Measurements from ENCODE around the gene MS4A6E. TPM values are rescaled to one million over a fixed set of nuclear protein-coding genes. Genes with fewer than 3 reads are reported as not detected.
"Not testable (repeated sequence)": the region's sequence is repeated elsewhere in the genome, so short reads cannot be mapped to it uniquely, and the experiment has no call there.

The MS4A6E gene
- total RNA-seq, 4 donors from 2014 or later = not detected

DNA sequence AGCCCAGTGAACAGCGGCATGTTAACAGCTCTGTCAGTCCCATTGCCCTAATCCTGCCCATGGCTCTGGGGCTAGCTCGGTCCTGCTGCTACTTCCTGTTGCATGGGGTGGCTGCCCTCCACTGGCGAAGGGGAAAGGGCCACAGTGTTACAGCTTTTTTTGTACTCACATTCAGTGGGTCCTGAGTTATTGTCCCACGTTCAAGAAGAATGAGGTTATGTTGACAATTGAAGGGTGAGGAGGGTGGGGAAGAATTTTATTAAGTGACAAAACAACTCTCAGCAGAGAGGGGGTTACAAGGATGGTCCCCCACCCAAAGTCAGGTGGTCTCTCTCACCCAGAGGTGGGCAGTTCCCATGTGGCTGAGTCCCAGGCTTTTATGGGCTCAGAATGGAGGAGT lies 33.6 kb downstream of the MS4A6E start:
- no peak for DNase-seq
- Histone ChIP-seq H3K4me3 (no peak overlapping the region), H3K4me1 (no peaks in the 10 kb centered on the region), H3K9me3 (no peaks in the 10 kb centered on the region), H3K36me3 (no peaks in the 10 kb centered on the region), H3K27me3 (no peaks in the 10 kb centered on the region), H3K27ac (no peak overlapping the region)
- intact Hi-C loops (cut with DNase I; ENCODE audit: low total_unique reads) = no loop called here
- TF ChIP-seq POLR2A (IDR thresholded peaks at IDR 0.05) = no peak
- TF ChIP-seq, protein P1, sequence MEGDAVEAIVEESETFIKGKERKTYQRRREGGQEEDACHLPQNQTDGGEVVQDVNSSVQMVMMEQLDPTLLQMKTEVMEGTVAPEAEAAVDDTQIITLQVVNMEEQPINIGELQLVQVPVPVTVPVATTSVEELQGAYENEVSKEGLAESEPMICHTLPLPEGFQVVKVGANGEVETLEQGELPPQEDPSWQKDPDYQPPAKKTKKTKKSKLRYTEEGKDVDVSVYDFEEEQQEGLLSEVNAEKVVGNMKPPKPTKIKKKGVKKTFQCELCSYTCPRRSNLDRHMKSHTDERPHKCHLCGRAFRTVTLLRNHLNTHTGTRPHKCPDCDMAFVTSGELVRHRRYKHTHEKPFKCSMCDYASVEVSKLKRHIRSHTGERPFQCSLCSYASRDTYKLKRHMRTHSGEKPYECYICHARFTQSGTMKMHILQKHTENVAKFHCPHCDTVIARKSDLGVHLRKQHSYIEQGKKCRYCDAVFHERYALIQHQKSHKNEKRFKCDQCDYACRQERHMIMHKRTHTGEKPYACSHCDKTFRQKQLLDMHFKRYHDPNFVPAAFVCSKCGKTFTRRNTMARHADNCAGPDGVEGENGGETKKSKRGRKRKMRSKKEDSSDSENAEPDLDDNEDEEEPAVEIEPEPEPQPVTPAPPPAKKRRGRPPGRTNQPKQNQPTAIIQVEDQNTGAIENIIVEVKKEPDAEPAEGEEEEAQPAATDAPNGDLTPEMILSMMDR (IDR thresholded peaks at IDR 0.05) = no peak

GRCh38 chr11:60362241-60362640 lies 35.2 kb downstream of the MS4A6E start:
- H3K4me1 ChIP-seq = no peaks in the 10 kb centered on the region
- H3K27ac ChIP-seq = no peak overlapping the region
- H3K27me3 ChIP-seq = no peaks in the 10 kb centered on the region
- no peaks in the 10 kb centered on the region for H3K36me3 ChIP-seq
- TF ChIP-seq POLR2A (IDR thresholded peaks at IDR 0.05) = no peak
- TF ChIP-seq, protein P1 (IDR thresholded peaks at IDR 0.05) = no peak
- H3K9me3 ChIP-seq = no peaks in the 10 kb centered on the region
- no peak overlapping the region for H3K4me3 ChIP-seq
- DNase-seq = no peak
- intact Hi-C loops (cut with DNase I; ENCODE audit: low total_unique reads) = no loop called here

DNA sequence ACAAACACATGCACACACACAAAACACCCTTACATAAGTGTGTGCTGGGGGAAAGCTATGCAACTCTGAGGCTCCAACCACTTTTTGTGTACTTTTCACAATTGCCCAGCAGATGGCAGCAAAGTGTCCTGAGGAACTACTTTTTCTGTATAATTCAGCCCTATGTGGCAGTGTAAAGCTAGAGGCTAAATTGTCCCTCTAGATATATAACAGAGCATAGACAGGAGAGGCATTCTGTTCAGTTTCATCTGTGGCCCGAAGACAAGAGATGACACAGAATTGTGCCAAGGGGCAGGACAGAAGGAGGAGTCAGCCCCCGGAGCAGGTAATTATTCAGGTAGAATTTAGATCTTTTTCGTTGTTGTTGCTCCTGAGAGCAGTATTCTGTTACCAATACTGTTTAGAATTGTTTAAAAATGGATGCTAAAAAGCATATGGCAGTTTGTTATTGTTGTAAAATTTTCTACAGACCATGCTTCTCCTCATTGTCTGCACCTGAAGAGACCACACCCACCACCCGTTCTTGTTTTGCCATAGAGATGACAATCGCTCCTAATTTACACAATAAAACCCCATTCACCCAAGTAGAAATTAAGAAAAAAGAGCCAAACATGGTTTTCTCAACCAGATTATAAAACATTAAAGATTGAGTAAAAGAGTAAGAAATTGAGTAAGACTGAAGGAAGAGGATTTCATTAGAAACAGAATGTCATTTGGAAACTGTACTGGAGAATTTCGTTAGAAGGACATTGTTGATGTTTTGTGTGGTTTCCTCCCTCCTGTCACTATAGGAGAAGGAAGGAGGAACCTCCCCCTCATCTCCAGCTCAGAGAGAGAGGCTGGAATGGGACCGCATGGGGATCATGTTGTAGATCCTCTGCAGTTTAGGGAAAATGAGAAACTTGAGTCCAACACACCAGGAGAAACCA lies 36.8 kb downstream of the MS4A6E start:
- no peak overlapping the region for H3K4me3 ChIP-seq
- no peak for TF ChIP-seq POLR2A (IDR thresholded peaks at IDR 0.05)
- TF ChIP-seq, protein P1 (IDR thresholded peaks at IDR 0.05) = peak; percentile 37 to 61 (median 52)
- H3K36me3 ChIP-seq = no peaks in the 10 kb centered on the region
- no peak overlapping the region for H3K27ac ChIP-seq
- no peaks in the 10 kb centered on the region for H3K4me1 ChIP-seq
- DNase-seq = peak; percentile 13 to 17
- intact Hi-C loops (cut with DNase I; ENCODE audit: low total_unique reads) = no loop called here
- H3K9me3 ChIP-seq = no peaks in the 10 kb centered on the region
- H3K27me3 ChIP-seq = no peaks in the 10 kb centered on the region

DNA sequence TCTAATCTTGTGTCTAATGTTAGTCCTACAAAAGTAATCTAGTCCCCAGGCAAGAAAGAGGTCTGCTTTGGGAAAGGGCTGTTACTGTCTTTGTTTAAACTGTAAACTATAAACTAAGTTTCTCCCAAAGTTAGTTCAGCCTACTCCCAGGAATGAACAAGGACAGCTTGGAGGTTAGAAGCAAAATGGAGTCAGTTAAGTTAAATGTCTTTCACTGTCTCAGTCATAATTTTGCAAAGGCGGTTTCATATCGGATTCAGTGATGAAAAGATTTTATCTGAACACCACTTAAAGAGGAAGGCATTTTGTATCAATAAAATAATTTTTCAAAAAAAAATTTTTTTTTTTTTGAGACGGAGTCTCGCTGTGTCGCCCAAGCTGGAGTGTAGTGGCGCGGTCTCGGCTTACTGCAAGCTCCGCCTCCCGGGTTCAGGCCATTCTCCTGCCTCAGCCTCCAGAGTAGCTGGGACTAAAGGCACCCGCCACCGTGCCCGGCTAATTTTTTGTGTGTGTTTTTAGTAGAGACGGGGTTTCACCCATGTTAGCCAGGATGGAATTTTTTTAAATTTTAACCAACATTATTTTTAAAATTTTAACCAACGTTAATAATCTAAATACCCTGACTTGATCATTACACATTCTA lies 39.3 kb downstream of the MS4A6E start:
- H3K4me3 ChIP-seq; intact Hi-C loops (cut with DNase I; ENCODE audit: low total_unique reads); H3K4me1 ChIP-seq; H3K36me3 ChIP-seq; H3K27me3 ChIP-seq; H3K27ac ChIP-seq; DNase-seq; H3K9me3 ChIP-seq: not testable (repeated sequence)

DNA sequence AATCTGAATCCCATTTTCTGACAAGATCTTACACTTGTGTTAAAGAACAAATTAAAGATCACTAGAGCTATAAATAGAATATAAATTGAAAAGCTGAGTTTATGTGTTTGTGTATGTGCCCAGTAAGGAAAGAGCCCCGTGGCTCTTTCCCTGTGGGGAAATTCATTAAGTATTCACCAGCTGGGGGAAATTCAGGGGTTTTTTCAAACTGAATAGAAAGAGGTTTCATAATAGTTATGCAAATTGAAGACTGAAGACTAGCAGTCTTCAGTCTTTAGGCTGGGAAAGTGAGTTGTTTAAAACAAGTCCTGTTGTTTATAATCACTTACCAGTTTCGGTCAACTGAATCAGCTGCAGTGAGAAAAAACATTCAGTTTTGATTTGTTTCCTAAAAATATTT lies 40.0 kb downstream of the MS4A6E start:
- no peak overlapping the region for H3K4me3 ChIP-seq
- H3K4me1 ChIP-seq = no peaks in the 10 kb centered on the region
- H3K27ac ChIP-seq = no peak overlapping the region
- DNase-seq = no peak
- H3K36me3 ChIP-seq = no peaks in the 10 kb centered on the region
- no peaks in the 10 kb centered on the region for H3K9me3 ChIP-seq
- H3K27me3 ChIP-seq = no peaks in the 10 kb centered on the region
- TF ChIP-seq, protein P1 (IDR thresholded peaks at IDR 0.05) = no peak
- TF ChIP-seq POLR2A (IDR thresholded peaks at IDR 0.05) = no peak
- intact Hi-C loops (cut with DNase I; ENCODE audit: low total_unique reads) = no loop called here
